Suprapubic skin (tissue), 4 donors: ENCODE measurements around the gene HOTAIR. TPM values are rescaled to one million over a fixed set of nuclear protein-coding genes. Genes with fewer than 3 reads are reported as not detected.

ENCODE experiments used
- DNase-seq, 2 donors: peaks; one replicate each; pipeline ENCODE4 v3.0.0-alpha.2; 2019; ENCODE audit warnings: low spot score in 2 of 2
- H3K27ac ChIP-seq: fragments of 200-600 bp; sonication (generic); one replicate; pipeline ENCODE4 v1.5.1; 2019
- H3K27me3 ChIP-seq: fragments of 200-600 bp; sonication (generic); one replicate; pipeline ENCODE4 v1.5.1; 2019
- H3K36me3 ChIP-seq: fragments of 200-600 bp; sonication (generic); one replicate; pipeline ENCODE4 v1.5.1; 2019
- H3K4me1 ChIP-seq: fragments of 200-600 bp; sonication (generic); one replicate; pipeline ENCODE4 v1.5.1; 2019
- H3K4me3 ChIP-seq: fragments of 200-600 bp; sonication (generic); one replicate; pipeline ENCODE4 v1.5.1; 2019; ENCODE audit warnings: mild to moderate bottlenecking
- H3K9me3 ChIP-seq: fragments of 200-600 bp; sonication (generic); one replicate; pipeline ENCODE4 v1.5.1; 2019
- CTCF ChIP-seq, 2 donors: fragments of 200-600 bp in 1 of 2; fragments of 450-650 bp in 1 of 2; sonication (generic) in 1 of 2; IDR thresholded peaks; one replicate each; pipeline ENCODE4 v1.5.1; 2016 to 2019; ENCODE audit warnings: antibody characterized with exemption in 2 of 2, mild to moderate bottlenecking in 1 of 2, moderate library complexity in 1 of 2
- EP300 ChIP-seq: sonication (generic); formaldehyde crosslinking; IDR thresholded peaks from one replicate; pipeline ENCODE4 v1.6.1; 2017; ENCODE audit warnings: antibody characterized with exemption
- POLR2A ChIP-seq, 2 donors: fragments of 450-650 bp; IDR thresholded peaks; one replicate each; pipeline ENCODE4 v1.6.1; 2017; ENCODE audit warnings: antibody characterized with exemption in 2 of 2, mild to moderate bottlenecking in 2 of 2, moderate library complexity in 2 of 2
- POLR2AphosphoS5 ChIP-seq, 3 donors: sonication (generic); formaldehyde crosslinking; IDR thresholded peaks; one replicate each; pipeline ENCODE4 v1.6.1; 2017; ENCODE audit warnings: antibody characterized with exemption in 3 of 3
- WGBS: methylation state at CpG from one replicate; pipeline ENCODE4 v1.1.5; 2018; 5-methylcytosine and 5-hydroxymethylcytosine counted together
- total RNA-seq, 4 donors: library from RNA; depleted of rRNA; stranded (reverse); fragments of >200 nt; gene quantifications; one replicate each; pipeline ENCODE4 v1.1.0, GENCODE V29; 2016

Gene HOTAIR
- total RNA-seq, 4 donors from 2014 or later: 1.4 to 15.7 (median 10.7) TPM

DNA sequence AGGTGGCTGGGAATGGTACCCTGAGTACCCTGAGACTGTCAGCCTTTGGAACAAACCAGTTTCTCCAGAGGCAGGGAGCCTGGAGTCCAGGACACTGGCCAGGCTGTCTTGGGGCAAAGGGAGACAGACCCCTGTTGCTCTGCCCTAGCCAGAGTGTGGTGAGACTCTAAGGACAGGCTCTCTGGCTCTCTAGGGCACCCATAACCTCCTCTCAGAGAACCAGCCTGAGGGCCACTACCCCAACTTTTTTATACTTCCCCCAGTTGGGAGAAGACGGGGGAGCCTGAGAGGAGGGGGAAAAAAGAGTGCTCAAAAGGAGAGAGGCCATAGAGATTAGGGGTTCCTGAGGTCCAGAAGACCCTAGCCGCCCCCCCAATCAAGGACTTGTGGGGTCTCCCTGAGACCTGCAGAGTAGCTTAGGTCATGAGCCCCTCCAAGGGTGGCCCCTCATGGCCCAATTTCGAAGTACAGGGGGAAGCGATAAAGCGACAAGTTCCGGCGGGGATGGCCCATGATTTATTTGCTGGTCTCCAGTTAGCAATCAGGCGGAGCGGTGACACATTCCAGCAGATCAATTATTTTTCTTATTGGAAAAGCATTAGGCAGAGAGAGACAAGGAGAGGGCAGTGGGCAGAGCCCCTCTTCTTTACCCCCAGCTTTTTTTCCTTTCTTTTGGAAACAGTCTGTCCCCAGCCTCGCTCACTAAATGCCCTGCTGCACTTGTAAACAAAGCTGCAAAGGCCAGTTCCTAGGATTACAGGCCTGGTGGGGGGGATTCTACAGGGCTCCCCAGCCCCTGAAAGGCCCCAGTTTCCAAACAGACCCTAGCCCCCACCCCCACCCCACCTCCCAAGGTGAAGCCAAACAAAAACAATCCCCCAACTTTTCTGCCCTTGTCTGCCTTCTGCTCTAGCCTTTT is 35.6 kb upstream of the HOTAIR start:
- Histone ChIP-seq H3K4me3 (peak overlapping the region; percentile 63), H3K27me3 (peaks cover 16% of the 10 kb centered on the region), H3K9me3 (no peaks in the 10 kb centered on the region), H3K36me3 (no peaks in the 10 kb centered on the region), H3K27ac (peak overlapping the region; percentile 98), H3K4me1 (peaks cover 81% of the 10 kb centered on the region)
- WGBS: 58% methylated on average over 10 of the region's 10 CpGs
- TF ChIP-seq EP300 (no peak), CTCF (IDR thresholded peaks at IDR 0.05) (no peak), POLR2AphosphoS5 (IDR thresholded peaks at IDR 0.05) (no peak), POLR2A (IDR thresholded peaks at IDR 0.05) (no peak)
- DNase-seq: no peak

DNA sequence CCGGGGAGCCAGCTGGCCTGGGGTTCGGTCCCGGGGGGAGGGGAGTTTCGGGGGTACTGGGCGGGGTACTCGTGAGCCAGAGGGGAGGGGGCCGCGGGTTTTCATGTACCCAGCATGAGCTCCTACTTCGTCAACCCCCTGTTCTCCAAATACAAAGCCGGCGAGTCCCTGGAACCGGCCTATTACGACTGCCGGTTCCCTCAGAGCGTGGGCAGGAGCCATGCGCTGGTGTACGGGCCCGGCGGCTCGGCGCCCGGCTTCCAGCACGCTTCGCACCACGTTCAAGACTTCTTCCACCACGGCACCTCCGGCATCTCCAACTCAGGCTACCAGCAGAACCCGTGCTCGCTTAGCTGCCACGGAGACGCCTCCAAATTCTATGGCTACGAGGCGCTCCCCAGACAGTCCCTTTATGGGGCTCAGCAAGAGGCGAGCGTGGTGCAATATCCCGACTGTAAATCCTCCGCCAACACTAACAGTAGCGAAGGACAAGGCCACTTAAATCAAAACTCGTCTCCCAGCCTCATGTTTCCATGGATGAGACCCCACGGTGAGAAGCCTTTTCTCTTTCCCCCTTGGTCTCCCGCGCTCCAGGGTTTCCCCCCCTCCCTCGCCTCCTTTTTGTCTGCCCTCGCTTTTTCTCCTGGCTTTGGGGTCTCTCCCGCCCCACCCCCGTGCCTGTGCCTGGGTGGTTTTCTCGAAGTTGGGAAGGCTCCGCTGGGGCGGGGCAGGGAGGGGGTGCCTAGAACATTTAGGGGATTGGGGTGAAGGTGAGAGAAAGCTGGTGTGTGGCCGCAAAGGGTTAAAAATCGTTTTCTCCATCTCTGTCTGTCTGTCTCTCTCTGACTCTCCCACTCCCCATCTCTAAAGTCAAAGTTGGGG is 34.7 kb upstream of the HOTAIR start:
- peaks cover 77% of the 10 kb centered on the region for H3K4me1 ChIP-seq
- WGBS: 15% methylated on average over 39 of the region's 51 CpGs
- no peaks in the 10 kb centered on the region for H3K9me3 ChIP-seq
- no peak for DNase-seq
- H3K27me3 ChIP-seq: peaks cover 19% of the 10 kb centered on the region
- TF ChIP-seq CTCF (IDR thresholded peaks at IDR 0.05) (no peak), EP300 (no peak), POLR2AphosphoS5 (IDR thresholded peaks at IDR 0.05) (no peak), POLR2A (IDR thresholded peaks at IDR 0.05) (no peak)
- peak overlapping the region; percentile 63 for H3K4me3 ChIP-seq
- no peaks in the 10 kb centered on the region for H3K36me3 ChIP-seq
- H3K27ac ChIP-seq: peak overlapping the region; percentile 98

GRCh38 chr12:54008260-54008552 is 33.5 kb upstream of the HOTAIR start:
- peak overlapping the region; percentile 63 for H3K4me3 ChIP-seq
- no peaks in the 10 kb centered on the region for H3K9me3 ChIP-seq
- peaks cover 74% of the 10 kb centered on the region for H3K4me1 ChIP-seq
- no peaks in the 10 kb centered on the region for H3K36me3 ChIP-seq
- TF ChIP-seq CTCF (IDR thresholded peaks at IDR 0.05): no peak
- TF ChIP-seq EP300: no peak
- no peak for TF ChIP-seq POLR2AphosphoS5 (IDR thresholded peaks at IDR 0.05)
- no peak for TF ChIP-seq POLR2A (IDR thresholded peaks at IDR 0.05)
- WGBS: 67% methylated on average over 1 of the region's 2 CpGs
- H3K27me3 ChIP-seq: peaks cover 17% of the 10 kb centered on the region
- H3K27ac ChIP-seq: peak overlapping the region; percentile 98
- DNase-seq: no peak

GRCh38 chr12:54007538-54008259 is 32.9 kb upstream of the HOTAIR start:
- DNase-seq: no peak
- TF ChIP-seq CTCF (IDR thresholded peaks at IDR 0.05) (no peak), EP300 (no peak), POLR2AphosphoS5 (IDR thresholded peaks at IDR 0.05) (no peak), POLR2A (IDR thresholded peaks at IDR 0.05) (no peak)
- no peaks in the 10 kb centered on the region for H3K9me3 ChIP-seq
- no peaks in the 10 kb centered on the region for H3K36me3 ChIP-seq
- peaks cover 13% of the 10 kb centered on the region for H3K27me3 ChIP-seq
- no peak overlapping the region for H3K4me3 ChIP-seq
- H3K27ac ChIP-seq: peak overlapping the region; percentile 98
- 38% methylated on average over 2 of the region's 2 CpGs for WGBS
- H3K4me1 ChIP-seq: peaks cover 74% of the 10 kb centered on the region
